HG02763 (cell line): ENCODE results near the gene BAZ2B.
A peak's percentile ranks its signal among the peaks of the same experiment; 100 is the strongest.

ENCODE experiments used
- ATAC-seq: cut with Tn5 transposase; IDR thresholded peaks from one replicate; pipeline ENCODE4 v1.9.1; 2021; ENCODE audit warnings: mild to moderate bottlenecking, moderate library complexity; ENCODE audit not compliant: unreplicated experiment

BAZ2B gene

DNA sequence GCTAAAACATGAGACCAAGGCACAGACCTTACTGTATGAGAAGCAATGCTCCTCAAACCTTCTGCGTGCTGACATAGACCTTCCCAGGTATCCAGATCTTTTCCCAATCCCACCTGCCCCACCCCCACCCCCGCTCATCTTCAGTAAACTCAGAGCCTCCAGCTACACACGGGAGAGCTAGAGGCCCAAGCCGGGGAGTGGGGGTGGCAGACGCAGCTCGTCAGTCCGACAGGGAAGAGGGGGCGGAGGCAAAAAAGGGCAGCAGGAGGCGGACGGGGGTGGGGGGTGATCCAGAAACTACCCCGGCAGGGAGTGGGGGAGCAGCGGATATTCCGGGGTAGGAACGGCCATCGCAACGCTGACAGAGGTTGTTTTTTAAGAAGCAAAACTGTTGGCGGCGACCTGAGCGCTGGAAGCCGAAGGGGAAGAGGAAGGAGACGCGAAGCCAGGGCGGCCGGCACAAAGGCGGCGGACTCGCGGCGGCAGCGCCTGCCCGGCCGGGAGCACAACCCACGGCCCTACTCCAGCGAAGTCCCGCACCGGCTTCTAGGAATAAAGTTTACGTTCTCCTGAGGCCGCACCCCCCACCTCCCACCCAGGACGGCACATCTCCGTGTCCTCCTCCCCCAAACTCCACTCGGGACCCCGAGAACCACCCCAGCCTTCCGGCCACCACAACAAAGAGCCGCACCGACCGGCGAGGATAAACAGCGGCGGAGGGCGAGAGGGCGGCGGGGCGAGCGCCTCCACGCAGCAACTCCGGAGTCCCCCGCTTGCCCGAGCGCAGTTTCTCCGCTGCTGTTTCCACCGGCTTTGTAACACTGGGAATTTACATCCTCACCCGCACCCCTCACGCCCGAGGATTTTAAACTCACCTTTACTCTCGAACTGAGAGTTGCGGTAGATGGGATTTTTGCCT lies 722 bp downstream of the BAZ2B start:
- peak; percentile 67 for ATAC-seq

GRCh38 chr2:159614534-159615366 lies 1.6 kb downstream of the BAZ2B start:
- ATAC-seq = no peak

- no peak for ATAC-seq
These were observed 2.6 kb downstream of the BAZ2B start for GRCh38 chr2:159613651-159614285.

DNA sequence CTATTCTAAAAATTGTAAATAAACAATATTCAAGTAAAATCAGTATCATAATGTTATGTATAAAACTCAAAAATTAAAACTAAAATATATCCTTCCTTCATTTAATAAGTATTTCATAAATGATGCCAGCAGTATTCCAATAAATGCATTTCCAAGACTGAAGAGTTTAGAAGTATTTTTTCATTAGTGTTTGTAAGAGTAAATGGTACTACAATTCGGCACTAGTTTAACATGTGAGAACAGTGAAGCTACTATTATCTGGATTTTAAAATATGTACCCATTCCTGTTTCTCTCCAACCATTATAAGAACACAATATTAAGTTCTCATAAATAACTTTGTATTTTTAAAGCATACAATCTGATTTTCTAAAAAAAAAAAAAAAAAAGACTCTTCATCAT lies 3.3 kb downstream of the BAZ2B start:
- no peak for ATAC-seq

DNA sequence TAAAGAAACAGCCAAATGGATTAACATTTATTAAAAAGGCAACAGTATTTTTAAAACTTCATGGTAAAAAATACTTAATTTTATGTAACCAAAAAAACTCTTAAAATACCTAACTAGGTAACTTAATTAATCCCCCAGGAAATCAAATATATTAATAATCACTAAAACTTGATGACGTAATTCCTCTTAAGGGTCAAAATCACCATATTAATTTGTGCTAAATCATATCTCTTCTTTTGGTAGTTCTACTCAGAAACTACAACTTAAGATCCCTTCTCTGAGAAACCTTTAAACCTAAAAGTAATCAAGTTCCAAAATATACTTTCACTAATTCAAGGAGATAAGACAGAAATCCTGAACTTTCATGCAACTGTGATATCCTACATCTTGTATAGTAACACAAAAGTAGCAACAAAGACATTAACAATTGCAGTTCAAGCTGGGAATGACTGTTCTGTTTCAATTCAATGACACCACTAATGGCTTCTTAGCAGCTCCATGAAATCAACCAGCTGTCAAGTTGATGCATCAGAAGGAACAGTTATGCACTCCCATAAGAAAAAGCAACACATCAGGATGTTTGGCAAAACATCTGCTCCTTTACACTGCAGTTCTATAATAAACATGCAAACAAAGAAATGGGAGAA lies 4.0 kb downstream of the BAZ2B start:
- no peak for ATAC-seq

DNA sequence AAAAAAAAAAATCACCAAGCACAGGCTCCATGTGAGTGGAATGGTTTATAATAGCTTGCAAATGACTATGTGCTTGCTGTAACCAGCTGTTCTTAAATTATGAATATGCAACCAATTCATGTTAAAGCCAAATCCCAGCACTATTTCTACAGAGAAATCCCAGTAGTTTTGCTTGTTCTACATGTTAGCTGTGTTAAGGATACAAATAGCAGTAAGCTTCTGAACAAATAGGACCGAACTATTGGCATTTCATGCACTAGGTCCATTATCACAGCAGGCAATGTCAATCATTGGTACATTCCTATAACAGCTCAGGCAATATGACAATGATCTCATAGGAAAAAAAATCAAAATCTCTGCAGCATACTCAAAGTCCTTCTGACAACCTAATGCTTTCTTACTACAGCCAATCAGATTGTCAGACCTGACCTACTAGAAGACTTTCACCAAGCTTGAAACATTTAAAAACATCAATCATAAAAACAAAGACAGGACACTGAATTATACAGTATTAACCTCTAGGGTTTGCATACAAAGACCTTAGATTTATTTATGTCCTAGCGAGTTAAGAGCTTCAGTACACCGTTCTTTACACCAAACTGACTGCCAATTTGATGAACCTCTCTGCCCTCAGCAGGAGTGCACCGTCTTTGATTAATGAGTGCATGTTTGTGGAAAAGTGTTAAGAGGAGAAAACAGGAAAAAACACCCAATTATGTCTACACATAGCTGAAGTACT lies 6.4 kb downstream of the BAZ2B start:
- no peak for ATAC-seq

DNA sequence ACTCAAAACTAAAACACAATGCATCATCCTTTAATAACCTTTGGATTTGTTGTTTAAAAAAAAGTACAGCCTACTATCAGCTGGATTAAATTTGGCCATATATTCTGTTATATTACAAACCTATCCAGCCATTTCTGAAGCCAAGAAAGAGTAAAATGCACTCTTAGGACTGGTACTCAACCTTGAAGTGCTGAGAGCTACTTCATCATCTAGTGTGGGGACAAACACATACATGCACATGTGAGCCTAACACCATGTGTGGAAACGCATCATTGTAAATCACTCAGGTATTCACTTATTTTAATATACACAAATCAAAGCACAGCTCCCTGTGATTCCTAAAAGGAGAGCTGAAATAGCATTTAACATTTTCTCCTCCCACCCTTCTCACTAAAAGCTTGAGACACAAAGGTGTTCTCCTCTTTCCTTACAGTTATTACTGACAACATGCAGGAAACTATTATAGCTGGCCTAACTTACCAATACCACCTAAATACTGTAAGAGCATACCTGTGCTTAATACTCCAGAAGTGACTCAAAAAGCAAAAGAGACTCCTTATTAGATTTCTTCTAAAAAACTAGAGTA lies 7.5 kb downstream of the BAZ2B start:
- ATAC-seq = no peak

DNA sequence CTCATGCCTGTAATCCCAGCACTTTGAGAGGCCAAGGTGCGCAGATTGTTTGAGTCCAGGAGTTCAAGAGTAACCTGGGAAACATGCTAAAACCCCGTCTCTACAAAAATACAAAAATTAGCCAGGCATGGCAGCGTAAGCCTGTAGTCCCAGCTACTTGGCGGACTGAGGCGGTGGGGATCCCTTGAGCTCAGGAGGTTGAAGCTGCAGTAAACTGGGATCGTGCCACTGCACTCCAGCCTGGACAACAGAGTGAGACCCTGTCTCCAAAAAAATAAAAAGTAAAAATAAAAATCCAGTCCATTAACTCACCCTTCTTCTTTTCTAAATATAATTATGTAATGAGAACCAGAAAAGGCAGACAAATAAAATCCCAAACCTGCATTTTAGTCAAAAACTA lies 8.2 kb downstream of the BAZ2B start:
- ATAC-seq = no peak

GRCh38 chr2:159606287-159606686 lies 10.1 kb downstream of the BAZ2B start:
- ATAC-seq = no peak

DNA sequence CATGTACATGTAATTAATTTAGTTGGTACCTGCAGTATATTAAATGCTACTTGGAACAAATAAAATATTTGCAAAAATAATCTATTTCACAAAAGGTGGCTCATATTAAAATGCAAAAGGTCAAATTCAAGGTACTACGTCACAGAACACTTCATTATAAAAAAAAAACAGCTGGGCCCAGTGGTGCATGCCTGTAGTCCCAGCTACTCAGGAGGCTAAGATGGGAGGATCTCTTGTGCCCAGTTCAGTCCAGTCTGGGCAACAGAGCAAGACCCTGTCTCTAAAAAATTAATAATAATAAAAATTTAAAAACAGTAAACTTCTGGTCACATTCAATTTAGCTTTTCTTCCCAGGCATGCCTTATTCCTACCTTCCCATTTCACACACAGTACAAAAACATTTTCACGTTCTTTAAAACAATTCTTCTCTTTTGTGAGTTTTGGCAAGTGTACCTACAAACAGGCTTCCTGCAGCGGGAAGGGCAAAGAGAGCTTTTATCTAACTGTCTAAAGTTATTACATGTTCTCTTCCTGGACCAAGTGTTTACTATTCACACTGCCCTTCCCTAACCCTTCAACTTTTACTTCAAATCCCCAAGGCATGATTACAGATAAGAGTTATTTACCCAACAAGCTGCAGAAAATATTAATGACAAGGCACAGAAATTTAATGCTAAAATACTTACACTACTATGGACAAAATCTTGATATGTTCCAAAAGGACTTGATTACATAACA lies 10.7 kb downstream of the BAZ2B start:
- ATAC-seq = no peak

DNA sequence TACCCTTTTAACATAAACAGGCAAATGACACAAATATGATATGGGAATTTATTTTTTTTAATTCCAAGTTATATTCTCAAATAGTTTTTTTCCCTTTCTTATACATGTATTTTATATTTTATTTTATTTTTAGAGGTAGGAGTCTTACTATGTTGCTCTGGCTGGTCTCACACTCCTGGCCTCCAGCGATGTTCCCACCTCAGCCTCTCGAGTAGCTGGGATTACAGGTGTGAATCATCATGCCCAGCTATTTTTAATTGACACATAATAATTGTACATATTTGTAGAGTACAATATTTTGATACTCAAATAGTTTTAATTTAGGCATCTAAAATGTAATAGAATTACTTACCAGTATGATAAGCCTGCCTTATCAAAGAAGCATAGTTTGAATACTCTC lies 12.2 kb downstream of the BAZ2B start:
- no peak for ATAC-seq

- no peak for ATAC-seq
These were observed 15.6 kb downstream of the BAZ2B start for GRCh38 chr2:159600752-159601151.

GRCh38 chr2:159595410-159596046 lies 20.8 kb downstream of the BAZ2B start:
- no peak for ATAC-seq

DNA sequence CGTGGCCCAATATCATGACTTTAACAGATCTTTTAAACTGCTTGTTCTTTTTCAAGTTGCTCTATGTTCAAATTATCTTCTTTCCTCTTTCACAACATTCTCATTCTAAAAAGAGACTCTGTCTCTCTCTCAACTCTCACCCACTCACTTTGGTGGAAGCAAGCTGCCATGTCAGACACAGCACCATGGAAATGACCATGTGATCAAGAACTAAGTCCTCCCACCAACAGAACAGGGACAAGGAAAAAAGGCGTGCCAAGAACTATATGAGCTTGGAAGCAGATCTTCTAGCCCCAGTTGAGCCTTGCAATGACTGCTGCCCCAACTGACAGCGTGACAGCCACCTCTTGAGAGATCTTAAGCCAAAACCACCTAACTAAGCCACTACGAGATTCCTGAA lies 23.9 kb downstream of the BAZ2B start:
- no peak for ATAC-seq

- ATAC-seq = no peak
These were observed 25.1 kb downstream of the BAZ2B start for GRCh38 chr2:159591221-159591620.

DNA sequence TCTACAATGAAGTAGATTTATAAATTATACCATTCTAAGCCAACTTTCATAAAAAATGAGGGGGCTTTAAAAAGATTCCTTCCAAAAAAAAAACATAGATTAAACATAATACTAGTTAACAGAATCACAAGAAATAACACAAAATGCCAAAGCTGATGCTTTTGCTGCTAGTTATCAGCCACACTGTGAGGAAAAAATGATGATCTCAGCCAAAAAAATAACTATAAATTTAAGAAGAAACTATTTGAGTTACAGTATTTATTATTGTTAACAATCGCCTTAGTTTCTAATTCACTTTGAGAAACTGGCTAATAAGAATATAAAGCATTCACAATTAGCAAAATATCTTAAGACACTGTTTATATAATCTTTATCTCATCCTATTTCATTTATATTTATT lies 27.1 kb downstream of the BAZ2B start:
- ATAC-seq = no peak

GRCh38 chr2:159586034-159586433 lies 30.3 kb downstream of the BAZ2B start:
- no peak for ATAC-seq

- no peak for ATAC-seq
These were observed 30.7 kb downstream of the BAZ2B start for GRCh38 chr2:159585622-159586021.

DNA sequence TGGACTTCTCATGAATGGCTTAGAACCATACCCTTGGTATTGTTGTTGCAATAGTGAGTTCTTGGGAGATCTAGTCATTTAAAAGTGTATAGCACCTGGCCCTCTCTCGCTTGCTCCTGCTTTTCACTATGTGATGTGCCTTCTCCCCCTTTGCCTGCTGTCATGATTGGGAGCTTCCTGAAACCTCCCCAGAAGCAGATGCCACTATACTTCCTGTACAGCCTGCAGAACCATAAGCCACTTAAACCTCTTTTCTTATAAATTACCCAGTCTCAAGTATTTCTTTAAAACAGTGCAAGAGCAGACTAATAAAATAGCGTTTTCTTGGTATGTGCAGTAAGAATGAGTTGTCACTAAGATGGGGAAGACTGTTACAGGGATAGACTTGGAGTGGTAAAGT lies 31.6 kb downstream of the BAZ2B start:
- ATAC-seq = no peak
